DOHH2 (cell line): ENCODE data around the gene SIPA1L3.

Experiments used
- CTCF ChIP-seq: fragments of 200-600 bp; sonication (generic); IDR thresholded peaks from one replicate; pipeline ENCODE4 v1.5.1; 2014; ENCODE audit warnings: antibody characterized with exemption, mild to moderate bottlenecking, low read depth, low read length; ENCODE audit not compliant: poor library complexity, severe bottlenecking
- EZH2phosphoT487 ChIP-seq: fragments of 200-600 bp; sonication (generic); IDR thresholded peaks from 2 replicates; pipeline ENCODE4 v1.6.1; 2017; ENCODE audit warnings: borderline replicate concordance, mild to moderate bottlenecking, antibody characterized with exemption, low read length, moderate library complexity, mixed read lengths

- TF ChIP-seq EZH2phosphoT487 (no peak), CTCF (no peak)
Measured at GRCh38 chr19:37981785-37982475, 74.9 kb downstream of the SIPA1L3 start.
